ENCODE measurements around the gene C11orf71. TPM values are rescaled to one million over a fixed set of nuclear protein-coding genes. Genes with fewer than 3 reads are reported as not detected.

The C11orf71 gene
- total and polyA plus RNA-seq, 2 donors (not counting 1 experiment from before 2014, with no cell fraction given), result 12.1 to 14.8 TPM

- no CpG with 5 or more reads among the region's 2 CpGs for WGBS (ENCODE audit: insufficient coverage)
- no peaks in the 10 kb centered on the region for H3K36me3 ChIP-seq (replicated peaks in 1 of 2; ENCODE audit: control extremely low read depth in 1 of 2, control insufficient read depth in 1 of 2, extremely low read depth in 1 of 2, insufficient read depth in 2 of 2, low read length in 1 of 2)
- ChIA-PET CTCF (no interaction called here), POLR2A (no interaction called here)
- H3K27ac ChIP-seq (ENCODE audit: low read length in 2 of 2), result no peak overlapping the region
- TF ChIP-seq CTCF (IDR thresholded peaks at IDR 0.05), result no peak
- TF ChIP-seq EZH2 (IDR thresholded peaks at IDR 0.05; ENCODE audit: borderline replicate concordance, insufficient read depth, low read depth, low read length, poor library complexity, severe bottlenecking), result no peak
- no peak for DNase-seq
- H3K79me2 ChIP-seq (ENCODE audit: control insufficient read depth, insufficient read depth, low read length), result peaks cover 39% of the 10 kb centered on the region
- Mint-ChIP-seq H3K27me3 (no peaks in the 10 kb centered on the region), H3K9me3 (ENCODE audit: insufficient read depth) (no peaks in the 10 kb centered on the region), H3K4me1 (peaks cover 27% of the 10 kb centered on the region), H3K4me3 (no peak overlapping the region), H3K27ac (no peak overlapping the region)
- ATAC-seq (ENCODE audit: low read depth), result no peak
- H4K20me1 ChIP-seq (ENCODE audit: control insufficient read depth, insufficient read depth, low read length, poor library complexity, severe bottlenecking), result no peaks in the 10 kb centered on the region
- H3K4me3 ChIP-seq (ENCODE audit: control extremely low read depth in 1 of 5, extremely low read depth in 1 of 5, insufficient read depth in 1 of 5, low read depth in 2 of 5, low read length in 4 of 5), result no peak overlapping the region
- H3K27me3 ChIP-seq (replicated peaks in 1 of 4; ENCODE audit: control extremely low read depth in 1 of 4, control insufficient read depth in 3 of 4, insufficient read depth in 4 of 4, low read length in 3 of 4), result no peaks in the 10 kb centered on the region
- H3K9ac ChIP-seq (ENCODE audit: low read length), result no peak overlapping the region
- peaks cover 13 to 21% of the 10 kb centered on the region in 2 donors for H3K4me1 ChIP-seq (ENCODE audit: control insufficient read depth in 2 of 2, insufficient read depth in 2 of 2, low read length in 2 of 2)
- intact Hi-C loops (cut with micrococcal nuclease), result no loop called here
- no peaks in the 10 kb centered on the region for H3K9me3 ChIP-seq (ENCODE audit: control extremely low read depth in 1 of 3, control insufficient read depth in 2 of 3, insufficient read depth in 1 of 3, low read length in 2 of 3)
- no peak overlapping the region for H2AFZ ChIP-seq (ENCODE audit: insufficient read depth, low read depth, low read length, poor library complexity, severe bottlenecking)
- no peak overlapping the region for H3K4me2 ChIP-seq (replicated peaks; ENCODE audit: low read depth, low read length, poor library complexity, severe bottlenecking)
Measured at GRCh38 chr11:114397349-114397982, 2.8 kb downstream of the C11orf71 start.

- H3K27ac Mint-ChIP-seq, result no peak overlapping the region
- H3K27me3 ChIP-seq (replicated peaks in 1 of 4; ENCODE audit: control extremely low read depth in 1 of 4, control insufficient read depth in 3 of 4, insufficient read depth in 4 of 4, low read length in 3 of 4), result no peaks in the 10 kb centered on the region
- no peak overlapping the region for H3K9ac ChIP-seq (ENCODE audit: low read length)
- no peak overlapping the region for H3K4me3 Mint-ChIP-seq
- H3K27me3 Mint-ChIP-seq, result no peaks in the 10 kb centered on the region
- peaks cover 33% of the 10 kb centered on the region for H3K79me2 ChIP-seq (ENCODE audit: control insufficient read depth, insufficient read depth, low read length)
- H3K4me1 Mint-ChIP-seq, result peaks cover 25% of the 10 kb centered on the region
- H3K9me3 Mint-ChIP-seq (ENCODE audit: insufficient read depth), result no peaks in the 10 kb centered on the region
- H2AFZ ChIP-seq (ENCODE audit: insufficient read depth, low read depth, low read length, poor library complexity, severe bottlenecking), result no peak overlapping the region
- POLR2A ChIA-PET, result no interaction called here
- H3K27ac ChIP-seq (ENCODE audit: low read length in 2 of 2), result no peak overlapping the region
- ATAC-seq (ENCODE audit: low read depth) (no peak), DNase-seq (no peak)
- peaks cover 13 to 19% of the 10 kb centered on the region in 2 donors for H3K4me1 ChIP-seq (ENCODE audit: control insufficient read depth in 2 of 2, insufficient read depth in 2 of 2, low read length in 2 of 2)
- CTCF ChIA-PET, result no interaction called here
- no peaks in the 10 kb centered on the region for H4K20me1 ChIP-seq (ENCODE audit: control insufficient read depth, insufficient read depth, low read length, poor library complexity, severe bottlenecking)
- no peak overlapping the region for H3K4me2 ChIP-seq (replicated peaks; ENCODE audit: low read depth, low read length, poor library complexity, severe bottlenecking)
- intact Hi-C loops (cut with micrococcal nuclease), result no loop called here
- no peak overlapping the region for H3K4me3 ChIP-seq (ENCODE audit: control extremely low read depth in 1 of 5, extremely low read depth in 1 of 5, insufficient read depth in 1 of 5, low read depth in 2 of 5, low read length in 4 of 5)
- H3K36me3 ChIP-seq (replicated peaks in 1 of 2; ENCODE audit: control extremely low read depth in 1 of 2, control insufficient read depth in 1 of 2, extremely low read depth in 1 of 2, insufficient read depth in 2 of 2, low read length in 1 of 2), result no peaks in the 10 kb centered on the region
- TF ChIP-seq EZH2 (IDR thresholded peaks at IDR 0.05; ENCODE audit: borderline replicate concordance, insufficient read depth, low read depth, low read length, poor library complexity, severe bottlenecking) (no peak), CTCF (IDR thresholded peaks at IDR 0.05) (no peak)
- no peaks in the 10 kb centered on the region for H3K9me3 ChIP-seq (ENCODE audit: control extremely low read depth in 1 of 3, control insufficient read depth in 2 of 3, insufficient read depth in 1 of 3, low read length in 2 of 3)
Measured at GRCh38 chr11:114396916-114397315, 3.4 kb downstream of the C11orf71 start.

All from B cell (primary cell).